NCI-H69 (cell line): ENCODE results near the gene RINL.
"Not testable (repeated sequence)": the region's sequence is repeated elsewhere in the genome, so short reads cannot be mapped to it uniquely, and the experiment has no call there.

ENCODE experiments used
- DNase-seq: peaks from one replicate; lab custom pipeline; 2025; lab: John Stamatoyannopoulos, UW

RINL gene

DNA sequence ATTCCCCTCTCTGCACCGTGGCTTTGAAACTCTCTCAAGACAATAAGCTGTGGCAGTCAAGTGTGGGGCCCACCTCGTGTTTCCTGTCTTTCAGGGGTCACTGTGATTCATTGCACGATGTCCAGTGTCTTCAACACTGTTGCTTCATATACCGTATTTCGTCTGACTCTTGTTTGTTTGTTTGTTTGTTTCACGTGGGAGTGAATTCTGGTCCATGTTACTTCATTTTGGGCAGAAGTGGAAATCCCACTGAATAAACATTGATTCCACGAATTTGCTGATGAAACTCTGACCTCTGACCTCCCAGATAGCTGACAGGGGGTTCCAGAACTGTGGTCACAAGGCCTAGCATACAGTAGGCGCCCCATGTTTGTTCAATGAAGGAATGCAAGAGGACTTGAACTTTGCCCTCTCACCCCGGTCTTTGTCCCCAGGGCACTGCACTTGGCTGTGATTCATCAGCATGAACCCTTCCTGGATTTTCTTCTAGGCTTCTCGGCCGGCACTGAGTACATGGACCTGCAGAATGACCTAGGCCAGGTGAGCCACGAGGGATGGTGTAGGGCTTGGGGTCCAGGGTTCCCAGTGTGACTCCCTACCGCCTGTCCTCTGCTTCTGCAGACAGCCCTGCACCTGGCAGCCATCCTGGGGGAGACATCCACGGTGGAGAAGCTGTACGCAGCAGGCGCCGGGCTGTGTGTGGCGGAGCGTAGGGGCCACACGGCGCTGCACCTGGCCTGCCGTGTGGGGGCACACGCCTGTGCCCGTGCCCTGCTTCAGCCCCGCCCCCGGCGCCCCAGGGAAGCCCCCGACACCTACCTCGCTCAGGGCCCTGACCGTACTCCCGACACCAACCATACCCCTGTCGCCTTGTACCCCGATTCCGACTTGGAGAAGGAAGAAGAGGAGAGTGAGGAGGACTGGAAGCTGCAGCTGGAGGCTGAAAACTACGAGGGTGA, 26.8 kb upstream of the RINL start:
- no peak for DNase-seq

DNA sequence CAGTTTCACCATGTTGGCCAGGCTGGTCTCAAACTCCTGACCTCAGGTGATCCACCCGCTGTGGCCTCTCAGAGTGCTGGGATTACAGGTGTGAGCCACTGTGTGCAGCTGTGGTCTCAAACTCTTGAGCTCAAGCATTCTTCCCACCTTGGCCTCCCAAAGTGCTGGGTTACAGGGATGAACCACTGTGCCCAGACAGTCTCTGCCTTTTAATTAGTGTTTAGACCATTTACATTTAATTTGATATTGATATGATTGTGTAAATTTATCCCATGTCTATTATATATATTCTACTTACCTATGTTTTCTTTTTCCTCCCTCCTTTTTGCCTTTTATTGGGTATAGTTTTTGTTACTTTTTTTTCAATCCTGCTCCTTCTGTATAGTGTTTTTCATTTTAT, 23.6 kb upstream of the RINL start:
- no peak for DNase-seq

DNA sequence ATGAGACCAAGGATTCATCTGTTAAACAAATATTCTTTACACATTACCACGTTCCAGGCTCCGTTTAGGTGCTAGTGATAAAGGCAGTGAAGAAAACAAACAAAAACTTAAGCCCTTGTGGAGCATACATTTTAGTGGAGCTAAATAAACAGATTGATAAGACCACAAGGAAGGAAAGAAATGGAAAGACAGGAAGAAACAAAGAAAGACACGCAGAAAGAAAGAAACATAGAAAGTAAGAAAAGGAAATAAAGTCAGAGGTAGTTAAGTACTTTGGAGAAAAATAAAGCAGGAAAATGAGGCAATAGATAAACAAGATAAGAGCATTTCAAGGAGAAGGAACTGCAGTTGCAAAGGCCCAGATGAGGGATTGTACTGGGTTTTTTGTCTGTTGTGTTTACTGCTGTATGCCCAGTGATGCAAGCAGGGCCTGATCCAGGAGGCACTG, 22.7 kb upstream of the RINL start:
- no peak for DNase-seq

DNA sequence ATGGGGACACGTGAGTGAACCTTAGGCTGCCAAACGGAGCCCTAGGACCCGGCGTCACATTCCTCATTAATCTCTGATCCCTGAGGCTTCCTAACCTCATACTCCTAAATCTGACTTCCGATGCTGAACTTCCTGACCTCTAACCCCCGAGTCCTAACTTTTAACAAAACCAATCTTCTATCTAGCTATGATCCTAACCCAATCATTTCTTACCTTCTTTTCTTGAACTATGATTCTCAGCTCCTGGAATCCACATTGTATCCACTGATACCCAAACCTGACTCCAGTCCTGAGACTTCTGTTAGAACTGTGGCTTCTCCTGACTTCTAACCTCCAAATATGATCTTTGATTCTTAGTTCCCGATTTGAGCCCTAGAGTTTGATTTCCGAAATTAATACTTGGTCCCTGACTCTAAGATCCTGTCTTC, 22.1 kb upstream of the RINL start:
- DNase-seq, result no peak

DNA sequence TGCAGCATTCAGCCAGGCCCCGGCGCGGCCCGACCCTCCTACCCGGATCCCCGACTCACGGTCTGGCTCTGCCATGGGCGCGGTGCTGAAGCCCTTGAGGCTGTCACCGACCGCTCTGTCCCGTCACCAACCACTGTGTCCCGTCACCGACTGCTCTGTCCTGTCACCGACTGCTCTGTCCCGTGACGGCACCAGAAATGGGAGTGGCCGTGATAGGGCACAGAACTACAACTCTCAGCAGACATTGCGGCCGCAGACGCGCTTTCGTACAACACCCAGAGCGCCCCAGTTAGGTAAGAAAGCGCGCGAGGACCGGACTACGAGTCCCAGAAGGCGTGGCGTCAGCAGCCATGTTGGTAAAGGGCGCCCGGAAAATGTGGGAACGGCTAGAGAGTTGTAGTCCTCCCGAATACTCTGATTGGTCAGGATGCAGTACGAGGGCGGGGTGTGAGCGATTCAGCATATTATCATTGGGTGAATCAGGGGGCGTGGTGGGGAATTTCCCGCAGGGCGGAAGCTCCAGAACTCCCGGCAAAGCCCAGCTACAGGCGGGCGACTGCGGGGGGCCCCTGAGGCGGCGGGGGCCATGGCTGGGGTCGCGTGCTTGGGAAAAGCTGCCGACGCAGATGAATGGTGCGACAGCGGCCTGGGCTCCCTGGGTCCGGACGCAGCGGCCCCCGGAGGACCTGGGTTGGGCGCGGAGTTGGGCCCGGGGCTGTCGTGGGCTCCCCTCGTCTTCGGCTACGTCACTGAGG, 21.5 kb upstream of the RINL start, which contains the start of the genes NFKBIB and SIRT2:
NFKBIB (plus strand) TSS at position 523 of the 755 bp plus-strand sequence; CDS start at position 587, 64 bp downstream.
SIRT2 (minus strand) TSS at position 172 of the 755 bp plus-strand sequence; CDS start at position 75, 97 bp downstream.
- peak; percentile 100 for DNase-seq

DNA sequence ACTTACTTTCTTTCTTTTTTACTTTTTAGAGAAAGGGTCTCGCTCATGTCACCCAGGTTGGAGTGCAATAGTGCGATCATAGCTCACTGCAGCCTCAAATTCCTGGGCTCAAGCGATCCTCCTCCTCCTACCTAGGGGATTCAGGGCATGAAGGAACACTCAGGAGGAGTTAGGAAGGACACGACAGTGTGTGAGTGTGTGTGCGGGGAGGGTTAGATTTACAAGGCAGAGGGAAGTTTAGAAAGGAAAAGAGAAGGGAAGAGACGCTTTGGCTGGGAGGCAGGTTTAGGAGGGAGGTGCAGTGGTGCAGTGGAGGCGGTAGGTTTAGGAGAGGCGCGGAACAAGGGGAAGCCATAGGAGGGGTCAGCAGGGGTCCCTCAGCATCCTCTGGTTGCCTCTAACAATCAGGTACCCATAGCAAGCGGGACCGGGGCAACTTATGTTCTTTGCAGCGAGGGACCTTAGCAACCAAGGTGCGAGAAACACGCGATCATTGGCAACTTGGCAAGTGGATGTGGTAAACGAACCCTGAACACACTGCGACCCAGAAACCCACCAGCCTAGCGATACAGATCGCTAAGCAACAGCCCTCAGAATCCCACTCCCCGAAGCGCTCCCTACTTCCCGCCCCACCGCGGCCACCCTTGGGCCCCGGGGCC, 20.8 kb upstream of the RINL start:
- DNase-seq, result peak; percentile 50

DNA sequence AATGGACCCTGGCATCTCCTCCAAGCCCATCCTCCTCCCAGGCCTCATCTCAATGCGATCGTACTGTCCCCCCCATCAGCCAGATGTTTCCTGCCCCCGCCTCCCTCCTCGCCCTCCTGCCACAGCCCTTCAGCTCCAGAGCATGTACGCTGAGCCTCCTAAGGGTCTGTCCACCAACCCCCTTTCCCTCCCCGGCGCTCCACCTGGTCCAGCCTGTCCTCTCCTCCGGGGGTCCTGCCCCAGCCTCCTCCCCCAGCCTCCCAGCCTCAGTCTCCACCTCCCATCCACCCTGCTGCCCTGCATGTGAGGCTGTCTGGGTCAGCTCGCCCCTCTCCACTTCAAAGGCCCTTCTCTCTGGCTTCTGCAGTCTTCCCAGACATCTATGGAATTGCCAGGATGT, 16.9 kb upstream of the RINL start:
- no peak for DNase-seq

DNA sequence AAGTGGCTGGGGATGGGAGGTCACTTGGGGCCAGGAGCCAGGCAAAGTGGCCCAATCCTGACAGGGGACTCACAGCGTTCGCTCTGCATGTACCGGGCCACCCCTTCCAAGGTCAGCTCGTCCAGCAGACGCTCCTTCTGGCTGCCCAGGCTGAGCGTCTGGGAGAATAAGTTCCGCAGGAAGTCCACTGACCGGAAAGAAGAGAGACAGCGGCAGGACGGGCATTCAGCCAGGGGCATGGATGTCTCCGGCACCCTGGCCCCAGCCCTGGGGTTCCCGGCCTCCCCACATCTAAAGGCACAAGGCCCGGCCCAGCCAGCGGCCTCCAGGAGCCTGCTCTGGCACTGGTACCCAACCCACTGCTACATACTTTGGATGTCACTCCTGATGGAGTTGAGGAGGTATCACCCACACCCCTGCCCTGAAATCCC, 15.3 kb upstream of the RINL start:
- DNase-seq, result no peak

DNA sequence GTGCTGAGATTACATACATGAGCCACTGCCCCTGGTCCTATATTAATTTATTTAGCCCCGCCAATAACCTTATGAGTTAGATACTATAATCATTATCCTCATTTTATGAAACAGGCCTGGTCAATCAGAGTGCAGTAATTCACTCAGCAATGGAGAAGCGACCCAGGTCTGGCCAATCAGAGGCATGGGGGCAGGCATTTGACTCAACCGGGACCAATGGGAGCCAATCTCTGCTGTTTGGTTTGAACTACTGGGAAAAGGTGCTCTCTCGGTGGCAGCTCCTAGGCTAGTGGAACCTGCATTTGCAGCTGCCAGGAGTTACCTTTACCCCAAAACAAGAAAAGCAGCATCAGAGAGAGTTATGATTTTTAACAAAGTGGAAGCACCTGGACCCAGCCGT, 14.8 kb upstream of the RINL start:
- no peak for DNase-seq

DNA sequence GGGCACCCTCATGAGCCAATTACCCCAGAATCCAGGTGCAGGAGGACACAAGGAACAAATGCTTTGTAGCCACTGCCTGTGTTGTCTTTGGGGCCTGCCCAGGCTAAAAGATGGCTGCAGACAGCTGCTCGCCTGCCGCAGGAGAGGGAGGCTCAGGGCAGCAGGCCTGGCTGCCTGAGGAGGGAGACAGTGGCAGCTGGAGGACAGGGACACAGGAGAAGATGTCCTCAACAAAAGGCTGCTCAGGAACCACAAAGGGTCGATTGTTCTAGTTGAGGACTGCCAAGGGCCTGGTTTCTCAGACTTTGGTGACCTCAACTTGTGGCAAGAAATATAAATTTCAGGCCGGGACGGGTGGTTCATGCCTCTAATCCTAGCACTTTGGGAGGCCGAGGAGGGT, 13.7 kb upstream of the RINL start:
- no peak for DNase-seq

DNA sequence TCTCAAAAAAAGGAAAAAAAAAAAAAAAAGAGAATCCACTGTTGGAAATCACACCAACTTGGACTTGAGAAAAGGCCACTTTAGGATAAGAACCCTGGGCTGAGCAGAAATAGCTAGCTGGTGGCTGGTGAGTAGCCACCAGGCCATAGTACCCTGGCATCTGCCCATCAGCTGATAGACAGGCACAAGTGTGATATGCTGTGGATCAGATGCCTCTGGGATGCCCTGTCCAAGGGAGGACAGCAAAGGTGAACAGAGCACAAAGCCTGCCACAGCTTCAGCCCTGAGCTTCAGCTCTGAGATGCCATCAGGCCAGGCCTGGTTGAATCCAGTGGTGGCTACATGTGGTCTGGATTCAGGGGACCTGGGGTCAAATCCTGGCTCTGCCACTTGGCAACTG, 12.6 kb upstream of the RINL start:
- no peak for DNase-seq

DNA sequence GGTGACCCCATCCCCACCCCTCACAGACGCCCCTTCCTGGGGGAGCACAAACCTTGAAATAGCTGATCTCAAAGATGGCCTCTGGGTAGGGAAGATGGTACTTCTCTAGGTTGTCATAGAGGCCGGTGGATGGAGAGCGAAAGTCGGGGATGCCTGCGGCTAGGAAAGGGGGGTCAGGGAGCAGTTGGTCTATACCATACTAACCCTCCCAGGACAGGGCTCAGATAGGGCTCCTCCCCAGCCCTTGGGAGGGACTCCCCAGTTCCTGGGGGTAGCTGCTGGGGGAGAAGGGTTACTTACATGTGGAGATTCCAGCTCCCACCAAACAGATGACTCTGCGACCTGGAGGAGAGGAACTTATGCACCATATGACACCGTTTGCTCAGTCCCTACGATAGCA, 11.7 kb upstream of the RINL start:
- no peak for DNase-seq

DNA sequence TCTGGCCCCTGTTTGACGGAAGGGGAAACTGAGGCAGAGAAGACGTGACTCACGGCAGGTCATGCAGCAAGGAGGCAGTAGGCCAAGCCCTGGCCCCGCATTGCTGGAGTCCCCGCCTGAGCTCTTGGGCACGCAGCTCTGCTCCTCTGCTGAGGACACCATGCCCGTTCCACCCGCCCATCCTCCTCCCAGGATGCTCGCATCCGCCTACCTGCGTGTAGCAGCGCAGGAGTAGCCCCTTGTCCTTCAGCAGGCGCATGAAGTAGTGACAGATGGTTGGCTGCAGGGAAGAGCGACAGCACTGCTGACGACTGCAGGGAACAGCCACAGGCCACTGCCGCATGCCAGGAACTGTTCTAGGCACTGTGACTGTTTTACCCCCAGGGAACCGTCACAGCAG, 10.8 kb upstream of the RINL start:
- no peak for DNase-seq

DNA sequence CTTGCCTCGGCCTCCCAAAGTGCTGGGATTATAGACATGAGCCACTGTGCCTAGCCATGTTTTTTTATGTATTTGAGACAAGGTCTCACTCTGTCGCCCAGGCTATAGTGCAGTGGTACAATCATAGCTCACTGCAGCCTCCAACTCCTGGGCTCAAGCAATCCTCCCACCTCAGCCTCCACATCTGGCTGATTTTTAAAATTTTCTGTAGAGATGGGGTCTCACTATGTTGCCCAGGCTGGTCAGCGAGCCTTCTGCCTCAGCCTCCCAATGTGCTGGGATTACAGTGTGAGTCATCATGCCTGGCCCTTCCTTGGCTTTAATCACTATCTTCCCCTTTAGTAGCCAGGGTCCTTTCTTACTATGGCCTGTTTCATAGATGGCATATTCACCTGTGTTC, 6.6 kb upstream of the RINL start:
- DNase-seq, result not testable (repeated sequence)

DNA sequence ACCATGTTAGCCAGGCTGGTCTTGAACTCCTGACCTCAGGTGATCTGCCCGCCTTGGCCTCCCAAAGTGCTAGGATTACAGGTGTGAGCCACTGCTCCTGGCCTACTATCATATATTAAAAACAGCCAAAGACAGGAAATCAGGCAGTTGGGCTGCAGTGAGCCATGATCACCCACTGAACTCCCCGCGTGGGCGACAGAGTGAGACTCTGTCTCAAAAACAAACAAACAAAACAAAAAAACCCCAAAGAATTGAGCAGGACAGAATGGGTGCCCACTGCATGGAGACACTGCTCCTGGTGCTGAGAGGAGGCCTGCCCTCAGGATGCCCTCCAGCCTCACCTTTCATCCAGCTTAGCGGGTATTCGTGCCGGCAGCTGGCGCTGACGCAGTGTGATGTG, 5.2 kb upstream of the RINL start:
- DNase-seq, result no peak

DNA sequence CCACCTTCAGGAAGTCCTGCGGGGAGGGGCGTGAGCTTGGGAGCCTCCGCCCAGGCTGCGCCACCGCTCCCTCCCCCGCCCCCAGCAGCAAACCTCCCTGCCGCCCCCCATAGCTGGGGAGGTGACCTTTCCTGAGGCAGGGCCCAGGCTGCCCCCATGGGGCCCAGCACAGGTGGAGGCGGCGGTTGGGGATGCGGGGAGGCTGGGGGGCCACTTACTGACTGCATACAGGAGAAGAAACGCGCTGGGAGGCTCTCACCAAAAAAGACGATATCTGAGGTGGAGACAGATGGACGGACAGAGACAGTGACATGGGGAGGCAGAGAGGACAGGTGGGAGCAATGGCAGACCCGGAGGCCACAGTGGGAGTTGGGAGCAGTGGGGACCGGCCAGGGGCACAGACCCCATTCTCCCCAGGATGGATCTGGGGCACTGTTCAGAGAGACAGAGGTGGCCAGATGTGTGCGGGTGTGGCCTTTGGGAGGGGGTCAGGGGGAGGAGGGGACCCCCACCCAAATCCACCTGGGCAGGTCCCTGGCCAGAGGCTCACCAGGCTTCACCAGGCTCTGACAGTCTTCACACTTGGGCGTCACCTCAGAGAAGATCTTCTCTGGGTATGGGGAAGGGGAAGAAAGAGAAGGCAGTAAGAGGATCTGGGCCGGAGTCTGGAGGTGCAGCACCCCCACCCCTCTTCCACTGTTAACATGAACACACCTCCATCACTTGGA, 3.0 kb upstream of the RINL start:
- no peak for DNase-seq

DNA sequence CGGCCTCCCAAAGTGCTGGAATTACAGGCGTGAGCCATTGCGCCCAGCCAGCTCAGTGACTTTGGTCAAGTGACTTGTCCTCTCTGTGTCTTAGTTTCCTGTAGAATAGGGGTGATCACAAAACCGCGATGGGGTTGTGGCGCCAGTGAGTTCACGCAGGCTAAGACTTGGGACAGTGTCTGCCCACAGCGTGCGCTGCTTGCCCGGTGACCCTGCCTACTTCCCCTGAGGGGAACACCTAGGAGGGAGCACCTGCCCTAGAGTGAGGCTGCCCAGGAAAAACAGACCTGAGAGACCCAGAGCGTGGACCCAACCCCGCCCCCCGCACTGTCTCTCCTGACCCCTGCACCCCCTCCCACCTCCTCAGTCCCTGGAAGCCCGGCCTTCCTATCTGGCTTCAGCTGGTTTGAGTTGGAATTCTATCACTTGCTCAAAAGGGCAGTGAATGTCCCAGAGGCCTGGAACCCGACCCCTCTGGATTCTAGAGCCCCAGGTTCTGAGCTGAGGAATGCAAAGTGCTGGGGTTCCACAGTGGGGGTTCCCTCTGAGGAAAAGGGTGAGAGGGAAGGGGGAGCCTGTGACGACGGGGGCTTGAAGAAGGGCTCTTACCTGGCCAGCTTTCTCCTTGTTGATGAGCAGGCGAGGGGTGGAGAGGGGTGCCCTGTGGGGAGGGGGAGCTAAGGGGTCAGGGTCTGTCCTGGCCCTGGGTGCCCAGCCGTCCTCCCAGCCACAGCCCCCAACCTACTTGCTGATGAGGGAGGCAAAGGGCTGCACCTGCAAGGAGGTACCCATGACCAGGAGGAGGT, 2.2 kb upstream of the RINL start:
- DNase-seq, result no peak

DNA sequence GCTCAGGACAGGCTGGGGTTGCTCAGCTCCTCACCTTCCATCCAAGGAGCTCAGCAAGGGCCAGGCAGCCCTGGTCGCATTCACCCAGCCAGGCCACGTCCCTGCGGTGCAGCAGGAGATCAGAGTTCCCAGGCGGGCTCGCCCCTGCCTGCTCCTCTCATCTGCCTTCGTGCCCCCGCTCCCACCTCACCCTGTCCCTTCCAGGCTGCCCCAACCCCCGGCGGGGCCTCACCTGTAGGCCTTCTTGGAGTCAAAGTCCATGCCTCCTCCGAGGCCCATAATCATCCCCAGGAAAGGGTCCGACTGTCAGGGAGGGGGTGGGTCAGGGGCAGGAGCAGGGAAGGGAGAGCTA, 1.3 kb upstream of the RINL start:
- no peak for DNase-seq

DNA sequence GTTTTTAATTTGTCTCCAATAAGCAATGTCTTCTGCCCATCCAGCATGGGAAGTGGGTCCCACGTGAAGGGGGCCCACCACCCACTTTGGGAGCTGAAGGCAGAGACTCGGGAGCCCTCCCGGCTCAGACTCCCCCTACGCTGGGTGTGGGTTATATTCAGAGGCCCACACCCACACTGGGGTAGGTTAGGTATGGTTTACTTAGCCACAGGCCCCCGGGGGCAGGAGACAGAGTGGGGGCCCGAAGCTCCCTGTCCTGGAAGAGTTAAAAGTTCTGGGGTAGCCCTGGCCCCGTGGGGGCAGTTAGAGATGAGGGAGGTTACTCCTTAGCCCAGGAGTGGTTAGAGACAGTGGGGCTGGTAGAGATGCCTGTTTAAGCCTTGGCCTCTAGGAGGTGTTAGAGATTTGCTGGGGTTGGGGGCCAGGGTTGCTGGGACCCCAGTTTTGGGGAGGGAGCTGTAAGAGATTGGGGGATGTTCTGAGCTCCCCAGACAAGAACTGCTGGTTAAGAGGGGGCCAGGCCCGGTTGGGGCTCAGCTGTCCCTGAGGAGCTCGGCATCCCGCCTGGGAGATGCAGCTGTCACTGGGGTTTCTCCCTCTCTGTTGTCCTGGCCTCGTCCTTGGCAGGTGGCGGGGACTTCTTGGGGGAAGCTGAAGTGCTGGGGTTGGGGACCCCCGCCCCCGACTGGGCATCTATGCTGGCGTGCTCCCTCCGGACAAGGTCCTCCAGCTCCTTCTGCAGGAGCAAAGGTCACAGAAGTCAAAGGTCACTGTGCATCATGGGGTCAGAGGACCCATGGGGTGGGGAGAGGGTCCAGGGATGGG, 712 bp upstream of the RINL start:
- DNase-seq, result peak; percentile 35
